ENCODE measurements around the gene RHOC. TPM values are rescaled to one million over a fixed set of nuclear protein-coding genes. Genes with fewer than 3 reads are reported as not detected.

Gene RHOC
- total and polyA plus RNA-seq, 2 experiments from 2014 or later, result 340 to 610 TPM

DNA sequence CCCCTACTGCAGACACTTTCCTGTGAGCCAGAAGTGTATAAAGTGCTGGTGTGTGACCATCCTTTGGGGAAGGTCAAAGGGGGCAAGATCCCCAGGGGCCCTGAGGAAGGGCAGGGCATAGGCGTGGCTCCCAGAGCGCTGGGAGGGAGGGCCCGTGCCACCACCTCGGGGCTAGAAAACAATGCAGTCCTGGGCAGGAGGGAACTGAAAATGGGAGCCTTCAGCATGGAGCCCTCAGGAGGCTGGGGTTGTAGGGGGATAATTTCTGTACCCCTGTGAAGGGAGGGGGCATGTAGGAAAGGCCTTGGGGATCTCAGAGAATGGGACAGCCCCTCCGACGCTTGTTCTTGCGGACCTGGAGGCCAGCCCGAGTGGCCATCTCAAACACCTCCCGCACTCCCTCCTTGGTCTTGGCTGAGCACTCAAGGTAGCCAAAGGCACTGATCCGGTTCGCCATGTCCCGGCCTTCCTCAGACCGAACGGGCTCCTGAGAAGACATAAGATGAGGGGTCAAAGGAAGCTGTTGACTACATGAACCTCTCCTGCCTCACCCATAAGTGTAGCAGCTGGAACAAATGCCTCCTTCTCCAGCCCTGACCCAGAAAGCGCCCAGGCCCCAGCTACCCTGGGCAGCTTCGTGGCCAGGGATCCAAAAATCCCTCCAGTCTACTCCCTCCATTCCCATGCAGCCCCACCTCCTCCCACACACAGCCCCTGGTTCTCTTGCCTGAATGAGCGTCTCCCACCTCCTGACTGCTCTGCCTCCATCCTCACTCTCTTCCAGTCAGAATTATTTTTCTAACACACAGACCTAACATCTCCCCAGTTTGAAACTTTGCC lies 5.5 kb downstream of the RHOC start:
- Histone ChIP-seq H2AFZ (no peak overlapping the region), H3K9me2 (replicated peaks; ENCODE audit: insufficient read depth) (no peaks in the 10 kb centered on the region), H4K20me1 (ENCODE audit: insufficient read depth, poor library complexity, severe bottlenecking) (peaks cover 3% of the 10 kb centered on the region), H3K79me2 (peaks cover 36% of the 10 kb centered on the region), H3K9me3 (ENCODE audit: low read depth) (no peaks in the 10 kb centered on the region), H3K4me2 (peak overlapping the region; percentile 50), H3K27ac (peak overlapping the region; percentile 97), H3K4me3 (no peak overlapping the region), H3K36me3 (replicated peaks; ENCODE audit: insufficient read depth, low read depth) (no peaks in the 10 kb centered on the region), H3K4me1 (ENCODE audit: insufficient read depth) (peaks cover 76% of the 10 kb centered on the region), H3K27me3 (no peaks in the 10 kb centered on the region)
- TF ChIP-seq EZH2phosphoT487 (IDR thresholded peaks at IDR 0.05; ENCODE audit: low read depth, severe bottlenecking, unreplicated experiment), result no peak
- no peak for TF ChIP-seq EZH2 (IDR thresholded peaks at IDR 0.05; ENCODE audit: borderline replicate concordance)
- TF ChIP-seq, protein P1, sequence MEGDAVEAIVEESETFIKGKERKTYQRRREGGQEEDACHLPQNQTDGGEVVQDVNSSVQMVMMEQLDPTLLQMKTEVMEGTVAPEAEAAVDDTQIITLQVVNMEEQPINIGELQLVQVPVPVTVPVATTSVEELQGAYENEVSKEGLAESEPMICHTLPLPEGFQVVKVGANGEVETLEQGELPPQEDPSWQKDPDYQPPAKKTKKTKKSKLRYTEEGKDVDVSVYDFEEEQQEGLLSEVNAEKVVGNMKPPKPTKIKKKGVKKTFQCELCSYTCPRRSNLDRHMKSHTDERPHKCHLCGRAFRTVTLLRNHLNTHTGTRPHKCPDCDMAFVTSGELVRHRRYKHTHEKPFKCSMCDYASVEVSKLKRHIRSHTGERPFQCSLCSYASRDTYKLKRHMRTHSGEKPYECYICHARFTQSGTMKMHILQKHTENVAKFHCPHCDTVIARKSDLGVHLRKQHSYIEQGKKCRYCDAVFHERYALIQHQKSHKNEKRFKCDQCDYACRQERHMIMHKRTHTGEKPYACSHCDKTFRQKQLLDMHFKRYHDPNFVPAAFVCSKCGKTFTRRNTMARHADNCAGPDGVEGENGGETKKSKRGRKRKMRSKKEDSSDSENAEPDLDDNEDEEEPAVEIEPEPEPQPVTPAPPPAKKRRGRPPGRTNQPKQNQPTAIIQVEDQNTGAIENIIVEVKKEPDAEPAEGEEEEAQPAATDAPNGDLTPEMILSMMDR (IDR thresholded peaks at IDR 0.05; ENCODE audit: poor library complexity), result no peak
- 87% methylated on average over 17 of the region's 17 CpGs for WGBS (ENCODE audit: low lambda C conversion rate, missing lambda C conversion rate)
- no peak for DNase-seq (ENCODE audit: low spot score)

DNA sequence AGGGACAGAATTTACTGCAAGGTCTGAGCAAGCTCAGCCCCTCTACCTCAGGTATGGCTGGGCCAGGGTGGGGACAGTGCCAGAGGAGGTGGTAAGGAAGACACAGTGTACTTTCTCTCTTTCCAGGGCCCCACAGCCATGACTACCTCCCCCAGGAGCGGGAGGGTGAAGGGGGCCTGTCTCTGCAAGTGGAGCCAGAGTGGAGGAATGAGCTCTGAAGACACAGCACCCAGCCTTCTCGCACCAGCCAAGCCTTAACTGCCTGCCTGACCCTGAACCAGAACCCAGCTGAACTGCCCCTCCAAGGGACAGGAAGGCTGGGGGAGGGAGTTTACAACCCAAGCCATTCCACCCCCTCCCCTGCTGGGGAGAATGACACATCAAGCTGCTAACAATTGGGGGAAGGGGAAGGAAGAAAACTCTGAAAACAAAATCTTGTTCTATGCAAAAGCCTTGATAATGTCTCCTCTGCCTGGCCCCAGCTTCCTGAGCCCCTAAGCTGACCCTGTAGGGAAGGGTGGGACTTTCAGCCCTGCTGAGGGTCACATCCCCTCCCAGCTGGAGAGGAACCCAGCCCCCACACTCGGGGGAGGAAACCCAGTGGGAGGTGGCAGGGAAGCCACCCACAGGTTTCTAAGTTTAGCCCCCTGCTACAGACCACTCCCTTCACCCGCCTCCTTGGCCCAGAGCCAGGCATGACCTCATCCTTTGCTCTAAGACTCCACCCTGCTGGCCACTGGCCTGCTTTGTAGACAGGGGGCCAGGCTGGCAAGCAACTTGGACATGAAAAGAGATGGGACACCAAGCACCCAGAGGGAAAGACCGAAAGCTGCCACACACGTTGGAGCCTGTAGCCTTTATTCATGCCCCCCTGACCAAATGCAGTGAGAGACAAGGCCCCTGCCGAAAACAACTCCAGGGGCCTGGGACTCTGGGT lies 6.4 kb downstream of the RHOC start:
- WGBS (ENCODE audit: low lambda C conversion rate, missing lambda C conversion rate), result 32% methylated on average over 7 of the region's 7 CpGs

DNA sequence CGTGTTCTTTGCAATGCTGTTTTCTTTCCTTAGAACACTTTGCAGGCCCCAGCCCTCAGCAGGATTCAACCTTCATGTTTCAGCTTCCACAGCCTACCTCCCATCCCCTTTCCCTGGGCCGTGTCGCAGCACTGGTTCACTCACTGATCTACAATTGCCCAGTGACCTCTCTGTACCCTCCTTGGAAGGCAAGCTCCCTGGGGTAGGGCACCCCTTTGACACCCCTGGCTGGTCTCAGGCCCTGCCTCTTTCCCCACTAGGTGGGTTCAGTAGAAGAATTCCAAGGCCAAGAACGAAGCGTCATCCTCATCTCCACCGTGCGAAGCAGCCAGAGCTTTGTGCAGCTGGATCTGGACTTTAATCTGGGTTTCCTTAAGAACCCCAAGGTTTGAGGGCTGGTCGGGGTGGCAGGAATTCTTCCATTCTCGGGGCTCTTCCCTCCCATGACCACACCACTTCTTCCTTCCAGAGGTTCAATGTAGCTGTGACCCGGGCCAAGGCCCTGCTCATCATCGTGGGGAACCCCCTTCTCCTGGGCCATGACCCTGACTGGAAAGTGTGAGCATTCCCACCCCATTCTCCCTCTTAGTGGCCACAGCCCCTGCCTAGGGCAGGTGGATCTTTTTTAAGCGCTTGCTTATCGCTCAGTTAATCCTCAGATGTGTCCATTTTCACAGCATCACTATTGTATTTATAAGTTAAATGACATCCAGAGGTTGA lies 7.3 kb downstream of the RHOC start:
- Histone ChIP-seq H3K36me3 (replicated peaks; ENCODE audit: insufficient read depth, low read depth) (no peaks in the 10 kb centered on the region), H3K9me2 (replicated peaks; ENCODE audit: insufficient read depth) (no peaks in the 10 kb centered on the region), H3K4me3 (no peak overlapping the region), H2AFZ (no peak overlapping the region), H3K9me3 (ENCODE audit: low read depth) (no peaks in the 10 kb centered on the region), H3K4me2 (peak overlapping the region; percentile 18), H3K79me2 (peaks cover 26% of the 10 kb centered on the region), H3K4me1 (ENCODE audit: insufficient read depth) (peaks cover 71% of the 10 kb centered on the region), H3K27ac (peak overlapping the region; percentile 97), H4K20me1 (ENCODE audit: insufficient read depth, poor library complexity, severe bottlenecking) (peaks cover 3% of the 10 kb centered on the region), H3K27me3 (no peaks in the 10 kb centered on the region)
- no peak for DNase-seq (ENCODE audit: low spot score)
- TF ChIP-seq EZH2 (IDR thresholded peaks at IDR 0.05; ENCODE audit: borderline replicate concordance) (no peak), EZH2phosphoT487 (IDR thresholded peaks at IDR 0.05; ENCODE audit: low read depth, severe bottlenecking, unreplicated experiment) (no peak)
- TF ChIP-seq, protein P1 (IDR thresholded peaks at IDR 0.05; ENCODE audit: poor library complexity), result no peak
- WGBS (ENCODE audit: low lambda C conversion rate, missing lambda C conversion rate), result 77% methylated on average over 13 of the region's 13 CpGs

More for the DNA sequence above, 6.4 kb downstream of the RHOC start:
- H4K20me1 ChIP-seq (ENCODE audit: insufficient read depth, poor library complexity, severe bottlenecking), result peaks cover 3% of the 10 kb centered on the region
- peak overlapping the region; percentile 50 for H3K4me2 ChIP-seq
- no peak overlapping the region for H3K4me3 ChIP-seq
- peaks cover 74% of the 10 kb centered on the region for H3K4me1 ChIP-seq (ENCODE audit: insufficient read depth)
- TF ChIP-seq, protein P1 (IDR thresholded peaks at IDR 0.05; ENCODE audit: poor library complexity), result no peak
- TF ChIP-seq EZH2 (IDR thresholded peaks at IDR 0.05; ENCODE audit: borderline replicate concordance), result no peak
- no peak for TF ChIP-seq EZH2phosphoT487 (IDR thresholded peaks at IDR 0.05; ENCODE audit: low read depth, severe bottlenecking, unreplicated experiment)
- no peaks in the 10 kb centered on the region for H3K36me3 ChIP-seq (replicated peaks; ENCODE audit: insufficient read depth, low read depth)
- no peaks in the 10 kb centered on the region for H3K9me2 ChIP-seq (replicated peaks; ENCODE audit: insufficient read depth)
- H3K79me2 ChIP-seq, result peaks cover 29% of the 10 kb centered on the region
- DNase-seq (ENCODE audit: low spot score), result peak; percentile 97
- H3K9me3 ChIP-seq (ENCODE audit: low read depth), result no peaks in the 10 kb centered on the region
- no peak overlapping the region for H2AFZ ChIP-seq
- H3K27ac ChIP-seq, result peak overlapping the region; percentile 97
- H3K27me3 ChIP-seq, result no peaks in the 10 kb centered on the region

Data from hepatocyte (in vitro differentiated cells).